LNCAP (cell line): ENCODE data around the gene ZDHHC1.

ENCODE experiments used
- CTCF ChIP-seq: fragments of 450-650 bp; IDR thresholded peaks from 2 replicates; pipeline ENCODE4 v1.5.1; 2017; ENCODE audit warnings: mild to moderate bottlenecking

Gene ZDHHC1

GRCh38 chr16:67388191-67388590 is 28.1 kb downstream of the ZDHHC1 start:
- TF ChIP-seq CTCF, result no peak

GRCh38 chr16:67387479-67388079 is 28.7 kb downstream of the ZDHHC1 start:
- no peak for TF ChIP-seq CTCF

GRCh38 chr16:67386861-67387455 is 29.3 kb downstream of the ZDHHC1 start:
- TF ChIP-seq CTCF, result no peak

GRCh38 chr16:67384778-67385510 is 31.3 kb downstream of the ZDHHC1 start:
- no peak for TF ChIP-seq CTCF

- TF ChIP-seq CTCF, result no peak
Measured at GRCh38 chr16:67383284-67383683, 33.0 kb downstream of the ZDHHC1 start.

GRCh38 chr16:67378642-67379041 is 37.6 kb downstream of the ZDHHC1 start:
- TF ChIP-seq CTCF, result no peak

GRCh38 chr16:67372664-67373063 is 43.6 kb downstream of the ZDHHC1 start:
- TF ChIP-seq CTCF, result peak; percentile 55
